HEK293T (cell line): ENCODE results near the gene GJA4.

Experiments used
- ARNT ChIP-seq: fragments of 450-650 bp; IDR thresholded peaks from 2 replicates; pipeline ENCODE4 v1.6.1; 2017; ENCODE audit warnings: mild to moderate bottlenecking
- CTBP1 ChIP-seq: fragments of 450-650 bp; IDR thresholded peaks from 2 replicates; pipeline ENCODE4 v1.6.1; 2016; ENCODE audit warnings: borderline replicate concordance
- ELF4 ChIP-seq: fragments of 450-650 bp; IDR thresholded peaks from 2 replicates; pipeline ENCODE4 v1.6.1; 2017; ENCODE audit warnings: antibody characterized with exemption
- FOXA1 ChIP-seq: fragments of 450-650 bp; IDR thresholded peaks from 2 replicates; pipeline ENCODE4 v1.6.1; 2016; ENCODE audit warnings: mild to moderate bottlenecking
- FOXK2 ChIP-seq: fragments of 450-650 bp; IDR thresholded peaks from 2 replicates; pipeline ENCODE4 v1.6.1; 2016; ENCODE audit warnings: mild to moderate bottlenecking
- FOXM1 ChIP-seq: fragments of 450-650 bp; IDR thresholded peaks from 2 replicates; pipeline ENCODE4 v1.6.1; 2017; ENCODE audit warnings: mild to moderate bottlenecking, borderline replicate concordance
- L3MBTL2 ChIP-seq: fragments of 450-650 bp; conservative IDR thresholded peaks from 2 replicates; pipeline ENCODE4 v1.6.1; 2016; ENCODE audit warnings: mild to moderate bottlenecking
- TARDBP ChIP-seq: fragments of 450-650 bp; IDR thresholded peaks from 2 replicates; pipeline ENCODE4 v1.6.1; 2016
- ZNF384 ChIP-seq: fragments of 450-650 bp; IDR thresholded peaks from 2 replicates; pipeline ENCODE4 v1.6.1; 2016

- TF ChIP-seq TARDBP: no peak
- TF ChIP-seq CTBP1: no peak
- no peak for TF ChIP-seq ELF4
- no peak for TF ChIP-seq ZNF384
- no peak for TF ChIP-seq FOXM1
- TF ChIP-seq L3MBTL2: no peak
- no peak for TF ChIP-seq ARNT
- no peak for TF ChIP-seq FOXA1
- TF ChIP-seq FOXK2: no peak
Measured at GRCh38 chr1:34784751-34785221, 8.0 kb upstream of the GJA4 start.
